Skeletal muscle satellite cell (primary cell): Measurements from ENCODE around the gene PEPD.

Source experiments
- H3K27me3 ChIP-seq: 2 replicates; pipeline ENCODE4 v1.7.0; 2013; ENCODE audit warnings: low read length; ENCODE audit not compliant: control insufficient read depth, insufficient read depth
- H3K36me3 ChIP-seq: 2 replicates; pipeline ENCODE4 v1.7.0; 2013; ENCODE audit warnings: mild to moderate bottlenecking, control low read depth, low read length; ENCODE audit not compliant: insufficient read depth
- H3K4me1 ChIP-seq: 2 replicates; pipeline ENCODE4 v1.7.0; 2013; ENCODE audit warnings: low read length; ENCODE audit not compliant: control insufficient read depth, insufficient read depth
- H3K4me2 ChIP-seq: 2 replicates; pipeline ENCODE4 v1.7.0; 2013; ENCODE audit warnings: mild to moderate bottlenecking, low read length
- H3K4me3 ChIP-seq: 2 replicates; pipeline ENCODE4 v1.7.0; 2013; ENCODE audit warnings: low read length
- H3K9ac ChIP-seq: 2 replicates; pipeline ENCODE4 v1.7.0; 2013; ENCODE audit warnings: mild to moderate bottlenecking, low read depth, low read length, moderate library complexity
- H3K9me3 ChIP-seq: replicated peaks from 2 replicates; pipeline ENCODE4 v1.7.0; 2013; ENCODE audit warnings: mild to moderate bottlenecking, control low read depth, low read length

Gene PEPD

GRCh38 chr19:33430674-33431277, 90.8 kb downstream of the PEPD start:
- Histone ChIP-seq H3K9me3 (no peaks in the 10 kb centered on the region), H3K27me3 (no peaks in the 10 kb centered on the region), H3K4me1 (peaks cover 3% of the 10 kb centered on the region), H3K36me3 (no peaks in the 10 kb centered on the region), H3K4me2 (no peak overlapping the region), H3K4me3 (no peak overlapping the region), H3K9ac (no peak overlapping the region)

- Histone ChIP-seq H3K4me2 (no peak overlapping the region), H3K36me3 (no peaks in the 10 kb centered on the region), H3K4me3 (no peak overlapping the region), H3K4me1 (peaks cover 2% of the 10 kb centered on the region), H3K9me3 (no peaks in the 10 kb centered on the region), H3K9ac (no peak overlapping the region), H3K27me3 (no peaks in the 10 kb centered on the region)
Measured at GRCh38 chr19:33429891-33430673, 91.5 kb downstream of the PEPD start.

DNA sequence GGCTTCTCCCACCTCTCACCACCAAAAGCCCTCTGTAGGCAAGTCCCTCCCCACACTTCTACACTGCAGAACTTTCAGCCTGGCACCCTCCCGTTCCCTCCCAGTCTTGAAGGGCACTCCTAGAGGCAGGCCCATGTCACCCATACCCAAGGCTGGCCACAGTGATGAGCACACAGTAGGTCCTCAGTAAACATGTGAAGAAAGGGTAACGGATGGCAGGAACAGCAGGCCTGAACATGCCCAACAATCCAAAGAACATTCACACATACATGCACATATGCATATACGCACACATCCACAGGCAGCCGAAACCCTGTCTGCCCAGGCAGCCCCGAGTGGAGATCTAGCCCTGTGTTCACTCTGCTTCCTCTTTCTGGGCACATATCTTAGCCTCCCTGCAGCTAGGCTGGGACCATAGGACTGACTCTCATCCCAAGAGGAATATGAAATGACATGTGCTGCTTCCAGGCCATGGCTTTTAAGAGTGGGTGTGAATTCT, 92.9 kb downstream of the PEPD start:
- Histone ChIP-seq H3K4me1 (no peaks in the 10 kb centered on the region), H3K36me3 (no peaks in the 10 kb centered on the region), H3K4me2 (no peak overlapping the region), H3K27me3 (no peaks in the 10 kb centered on the region), H3K9ac (no peak overlapping the region), H3K9me3 (no peaks in the 10 kb centered on the region), H3K4me3 (no peak overlapping the region)

GRCh38 chr19:33427801-33428626, 93.6 kb downstream of the PEPD start:
- Histone ChIP-seq H3K4me1 (no peaks in the 10 kb centered on the region), H3K4me3 (no peak overlapping the region), H3K4me2 (no peak overlapping the region), H3K9ac (no peak overlapping the region), H3K27me3 (no peaks in the 10 kb centered on the region), H3K9me3 (no peaks in the 10 kb centered on the region), H3K36me3 (no peaks in the 10 kb centered on the region)

GRCh38 chr19:33426621-33427361, 94.8 kb downstream of the PEPD start:
- no peaks in the 10 kb centered on the region for H3K9me3 ChIP-seq
- H3K36me3 ChIP-seq, result no peaks in the 10 kb centered on the region
- H3K4me3 ChIP-seq, result no peak overlapping the region
- no peaks in the 10 kb centered on the region for H3K27me3 ChIP-seq
- no peaks in the 10 kb centered on the region for H3K4me1 ChIP-seq
- H3K4me2 ChIP-seq, result no peak overlapping the region
- no peak overlapping the region for H3K9ac ChIP-seq

DNA sequence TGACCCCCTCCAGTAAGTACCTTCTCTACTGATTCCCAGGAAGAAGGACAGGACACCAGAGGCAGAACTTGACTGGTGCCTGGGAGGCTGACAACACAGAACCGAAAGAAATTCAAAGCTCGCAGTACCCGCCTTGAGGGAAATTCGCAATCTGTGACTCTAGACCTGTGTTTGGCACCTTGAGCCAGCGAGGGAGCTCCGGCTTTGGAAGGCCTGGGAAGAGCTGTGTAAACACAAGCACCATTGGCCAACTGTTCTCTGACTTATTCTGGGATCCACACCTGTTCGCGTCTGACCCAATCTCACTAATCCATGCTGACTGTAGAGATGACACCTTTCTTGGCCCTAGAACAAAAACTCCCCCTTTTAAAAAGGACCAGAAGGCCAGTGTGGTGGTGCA, 97.4 kb downstream of the PEPD start:
- Histone ChIP-seq H3K9ac (no peak overlapping the region), H3K4me2 (no peak overlapping the region), H3K9me3 (no peaks in the 10 kb centered on the region), H3K4me1 (no peaks in the 10 kb centered on the region), H3K36me3 (no peaks in the 10 kb centered on the region), H3K27me3 (no peaks in the 10 kb centered on the region), H3K4me3 (no peak overlapping the region)

DNA sequence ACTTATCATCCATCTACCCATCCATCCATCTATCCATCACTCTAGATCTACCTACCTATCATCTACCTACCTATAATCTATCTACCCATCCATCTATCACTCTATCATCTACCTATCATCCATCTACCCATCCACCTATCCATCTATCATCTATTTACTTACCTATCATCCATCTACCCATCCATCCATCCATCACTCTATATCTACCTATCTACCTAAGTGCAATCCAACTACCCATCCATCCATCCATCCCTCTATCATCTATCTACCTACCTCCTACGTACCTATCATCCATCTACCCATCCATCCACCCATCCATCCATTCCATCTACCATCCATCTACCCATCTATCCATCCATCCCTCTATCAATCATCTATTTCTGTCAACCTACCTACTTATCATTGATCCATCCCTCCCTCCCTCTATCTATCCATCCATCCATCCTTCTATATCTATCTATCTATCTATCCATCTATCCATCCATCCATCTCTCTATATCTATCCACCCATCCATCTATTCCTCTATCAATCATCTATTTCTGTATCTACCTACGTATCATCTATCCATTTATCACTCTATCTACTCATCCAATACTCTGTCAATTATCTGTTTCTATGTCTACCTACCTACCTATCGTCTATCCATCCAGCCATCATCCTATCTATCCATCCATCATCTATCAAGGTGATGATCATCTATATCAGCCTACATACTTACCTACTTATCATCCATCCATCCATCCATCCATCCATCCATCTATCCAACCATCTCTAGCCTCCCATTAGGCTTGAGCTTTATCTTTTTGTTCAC, 99.0 kb downstream of the PEPD start:
- Histone ChIP-seq H3K9me3 (no peaks in the 10 kb centered on the region), H3K4me3 (no peak overlapping the region), H3K4me2 (no peak overlapping the region), H3K27me3 (no peaks in the 10 kb centered on the region), H3K9ac (no peak overlapping the region), H3K36me3 (no peaks in the 10 kb centered on the region), H3K4me1 (no peaks in the 10 kb centered on the region)

- H3K4me3 ChIP-seq, result no peak overlapping the region
- H3K27me3 ChIP-seq, result no peaks in the 10 kb centered on the region
- no peak overlapping the region for H3K4me2 ChIP-seq
- H3K36me3 ChIP-seq, result no peaks in the 10 kb centered on the region
- H3K4me1 ChIP-seq, result no peaks in the 10 kb centered on the region
- no peaks in the 10 kb centered on the region for H3K9me3 ChIP-seq
- no peak overlapping the region for H3K9ac ChIP-seq
Measured at GRCh38 chr19:33421368-33421767, 100.2 kb downstream of the PEPD start.

- no peaks in the 10 kb centered on the region for H3K9me3 ChIP-seq
- no peak overlapping the region for H3K4me3 ChIP-seq
- H3K27me3 ChIP-seq, result no peaks in the 10 kb centered on the region
- no peaks in the 10 kb centered on the region for H3K4me1 ChIP-seq
- no peak overlapping the region for H3K9ac ChIP-seq
- H3K4me2 ChIP-seq, result no peak overlapping the region
- H3K36me3 ChIP-seq, result no peaks in the 10 kb centered on the region
Measured at GRCh38 chr19:33420821-33421220, 100.8 kb downstream of the PEPD start.

- Histone ChIP-seq H3K9ac (no peak overlapping the region), H3K4me2 (no peak overlapping the region), H3K4me1 (no peaks in the 10 kb centered on the region), H3K27me3 (no peaks in the 10 kb centered on the region), H3K9me3 (no peaks in the 10 kb centered on the region), H3K36me3 (no peaks in the 10 kb centered on the region), H3K4me3 (no peak overlapping the region)
Measured at GRCh38 chr19:33419788-33420130, 101.8 kb downstream of the PEPD start.
